ENCODE results near the gene STK32B.

The STK32B gene

DNA sequence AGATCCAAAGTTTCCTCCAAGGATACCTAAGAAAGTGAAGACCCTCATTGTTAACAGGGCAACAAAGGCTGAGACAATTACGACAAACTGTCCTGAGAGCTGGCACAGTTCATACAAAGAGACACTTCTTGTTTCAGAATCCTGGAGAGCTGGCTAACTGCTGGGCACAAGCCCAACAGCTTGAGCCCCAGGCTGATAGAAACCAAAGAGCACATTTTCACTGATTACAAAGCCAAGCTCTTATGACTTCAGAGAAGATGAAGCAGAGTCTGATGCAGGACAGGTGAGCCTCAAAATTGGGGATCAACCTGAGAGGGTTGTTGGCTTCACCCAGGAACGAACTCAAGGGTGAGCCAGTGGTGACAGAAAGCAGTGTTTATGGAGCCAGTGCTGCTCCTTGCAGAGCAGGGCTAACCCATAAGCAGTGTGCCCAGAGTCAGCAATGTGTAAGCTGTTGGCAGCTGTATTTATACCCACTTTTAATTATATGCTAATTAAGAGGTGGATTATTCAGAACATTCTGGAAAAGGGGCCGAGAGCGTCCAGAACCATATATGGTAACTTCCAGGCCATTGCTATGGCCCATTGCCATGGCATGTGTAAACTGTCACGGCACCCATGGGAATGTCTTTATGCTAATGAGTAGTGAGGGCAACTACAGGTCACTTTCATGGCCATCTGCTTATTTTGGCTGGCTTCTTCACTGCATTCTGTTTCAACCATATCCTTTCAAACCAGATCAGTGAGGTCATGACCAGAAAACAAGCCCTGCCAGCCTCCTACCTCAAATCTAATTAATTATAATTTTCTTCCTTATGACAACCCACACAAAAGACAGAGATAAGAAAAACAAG is 473.4 kb downstream of the STK32B start:
- DNase-seq (ENCODE audit: low read depth in 2 of 2): no peak

DNA sequence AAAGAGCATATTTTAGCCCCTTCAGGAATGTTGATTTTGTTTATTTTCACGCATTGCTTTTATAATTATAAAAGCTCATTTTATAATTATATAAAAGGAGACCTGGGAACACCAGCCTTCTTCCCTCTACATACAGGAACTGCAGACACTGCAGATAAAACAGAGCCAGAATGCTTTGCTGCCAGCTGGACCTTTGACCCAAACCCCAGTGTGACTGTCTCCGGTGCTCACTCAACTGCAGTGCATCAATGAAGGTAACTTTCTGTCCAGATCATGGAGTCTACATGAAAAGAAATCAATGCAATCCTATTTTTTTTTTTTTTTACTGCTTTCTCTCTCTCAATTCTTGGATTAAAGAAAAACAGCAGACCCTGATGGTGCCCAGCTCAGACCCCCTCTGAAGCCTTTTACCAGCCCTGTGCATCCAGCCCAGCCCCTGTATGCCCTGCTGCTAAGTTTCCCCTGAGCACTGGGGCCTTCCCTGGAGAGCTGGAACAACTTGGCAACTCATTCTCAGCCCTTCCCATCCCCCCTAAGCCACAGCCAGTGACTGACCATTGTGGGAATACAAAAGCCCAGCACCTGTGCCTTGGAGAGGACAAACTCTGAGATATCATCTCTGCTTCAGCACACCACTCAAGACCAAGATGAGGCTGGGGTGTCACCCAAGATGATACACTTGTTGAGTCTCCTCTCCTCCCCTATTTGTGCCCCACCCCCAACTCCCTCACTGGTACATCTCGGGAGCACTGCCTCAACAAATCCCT is 475.0 kb downstream of the STK32B start:
- DNase-seq (ENCODE audit: low read depth in 2 of 2): no peak

DNA sequence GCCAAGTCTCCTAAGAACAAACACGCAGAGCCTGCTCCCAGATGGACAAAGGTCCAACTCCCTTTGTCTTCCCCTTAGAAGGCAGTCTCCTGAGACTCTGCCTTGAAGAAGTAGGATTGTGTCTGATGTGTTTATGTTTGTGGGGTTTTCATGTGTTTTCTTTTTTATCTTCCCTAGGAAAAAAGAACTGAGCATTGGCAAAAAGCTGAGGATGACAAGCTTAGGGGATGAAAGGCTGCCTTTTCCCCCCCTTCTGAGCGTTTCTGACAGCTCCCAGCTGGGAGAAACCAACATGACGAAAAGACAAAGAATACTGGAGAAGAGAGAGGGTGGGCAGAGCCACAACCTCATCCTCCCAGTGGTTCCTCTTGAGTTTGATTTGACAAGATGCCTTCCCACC is 475.9 kb downstream of the STK32B start:
- no peak for DNase-seq (ENCODE audit: low read depth in 2 of 2)

DNA sequence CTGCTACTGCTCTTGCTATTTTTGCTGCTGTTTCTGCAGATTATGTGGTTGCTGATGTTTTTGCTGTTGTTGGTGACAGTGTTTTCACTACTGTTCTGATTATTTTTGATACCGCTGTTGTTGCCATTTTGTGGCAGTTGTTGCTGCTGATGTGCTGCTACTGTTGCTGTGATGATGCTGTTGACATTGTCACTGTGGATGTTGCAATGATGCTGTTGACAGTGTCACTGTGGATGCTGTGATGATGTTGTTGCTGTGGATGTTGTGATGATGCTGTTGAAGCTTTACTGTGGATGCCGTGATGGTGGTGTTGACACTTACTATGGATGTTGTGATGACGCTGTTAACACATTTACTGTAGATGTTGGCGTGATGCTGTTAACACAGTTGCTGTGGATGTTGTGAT is 476.8 kb downstream of the STK32B start:
- no peak for DNase-seq (ENCODE audit: low read depth in 2 of 2)

DNA sequence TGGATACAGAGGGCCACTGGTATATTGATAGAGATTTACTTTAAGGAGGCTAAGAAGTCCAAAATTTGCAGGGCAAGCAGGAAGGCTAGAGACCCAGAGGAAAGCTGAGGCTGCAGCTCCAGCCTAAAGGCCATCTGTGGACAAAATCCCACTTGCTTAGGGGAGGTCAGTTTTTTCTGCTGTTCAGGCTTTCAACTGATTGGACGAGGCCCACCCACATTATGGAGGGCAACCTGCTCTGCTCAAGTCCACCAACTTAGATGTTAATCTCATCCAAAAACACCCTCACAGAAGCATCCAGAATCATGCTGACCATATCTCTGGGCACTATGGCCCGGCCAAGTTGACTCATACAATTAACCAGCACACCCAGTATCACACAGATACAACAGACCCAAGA is 480.8 kb downstream of the STK32B start:
- DNase-seq (ENCODE audit: low read depth in 2 of 2): no peak

DNA sequence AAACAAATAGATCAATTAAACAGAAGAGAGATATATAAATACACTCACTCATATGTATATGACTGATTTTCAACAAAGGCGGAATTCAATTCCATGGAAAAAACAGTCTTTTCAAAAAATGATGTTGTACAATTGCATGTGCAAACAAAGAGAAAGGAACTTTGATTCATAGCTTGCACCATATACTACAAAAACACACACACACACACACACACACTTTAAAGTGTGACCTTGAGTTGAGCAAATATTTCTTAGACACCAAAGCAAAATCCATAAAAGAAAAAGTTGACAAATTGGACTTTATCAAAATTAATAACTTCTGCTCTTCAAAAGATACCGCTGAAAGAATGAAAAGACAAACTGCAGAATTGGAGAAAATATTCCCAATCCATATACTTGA is 488.3 kb downstream of the STK32B start:
- DNase-seq (ENCODE audit: low read depth in 2 of 2): no peak

DNA sequence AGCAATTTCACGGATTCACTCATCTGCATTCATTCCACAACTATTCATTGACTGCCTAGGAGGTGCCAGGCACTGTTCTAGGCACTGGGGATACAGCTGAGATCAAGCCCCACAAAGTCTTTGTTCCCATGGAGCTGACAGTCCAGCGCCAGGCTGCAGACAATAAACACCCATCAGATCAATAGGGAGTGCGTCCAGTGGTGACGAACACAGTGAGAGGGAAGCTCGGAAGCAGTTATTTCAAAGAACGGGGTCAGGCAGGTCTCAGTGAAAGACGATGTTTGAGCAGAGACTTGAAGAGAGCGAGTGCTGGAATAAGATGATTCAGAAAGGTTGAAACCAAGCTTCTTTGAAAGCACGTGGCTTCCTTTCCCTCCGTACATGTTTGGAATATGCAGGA is 489.9 kb downstream of the STK32B start:
- DNase-seq (ENCODE audit: low read depth in 2 of 2): no peak

DNA sequence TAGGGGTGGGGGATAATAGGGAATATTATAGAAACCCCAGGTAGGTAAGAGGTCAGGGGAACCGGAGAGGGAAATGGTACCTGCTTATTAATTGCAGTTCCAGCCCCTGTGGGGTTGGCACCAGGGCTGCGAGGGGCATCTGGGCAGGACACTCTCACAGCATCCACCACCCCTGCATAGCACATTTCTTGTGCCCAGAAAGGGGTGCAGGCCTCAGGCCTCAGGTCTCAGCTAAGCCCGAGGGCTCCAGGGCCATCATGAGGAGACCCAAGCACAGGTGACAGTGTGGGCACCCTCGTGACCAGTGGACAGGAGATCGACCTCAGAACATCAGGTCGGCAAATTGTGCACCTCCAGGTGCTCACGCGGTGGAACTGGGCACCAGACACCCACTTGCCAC is 492.4 kb downstream of the STK32B start:
- DNase-seq (ENCODE audit: low read depth in 2 of 2): no peak

DNA sequence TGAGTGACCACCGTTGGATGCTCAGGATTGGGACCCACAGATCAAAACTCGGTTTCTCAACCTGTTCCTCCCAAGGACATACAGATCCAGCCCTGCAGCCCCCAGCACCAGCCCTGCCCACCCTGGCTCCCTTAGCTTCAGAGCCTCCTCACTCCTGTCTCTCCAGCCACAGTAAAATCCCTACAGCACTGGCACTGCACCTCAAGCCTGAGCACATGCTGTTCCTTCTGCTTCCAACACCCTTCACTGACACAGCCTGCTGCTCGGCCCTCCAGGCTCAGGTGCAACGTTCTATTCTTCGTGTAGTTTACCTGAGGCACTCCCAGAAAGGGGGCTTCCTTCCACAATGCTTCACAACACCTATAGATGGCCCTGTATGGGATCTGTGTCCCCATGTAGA is 493.5 kb downstream of the STK32B start:
- no peak for DNase-seq (ENCODE audit: low read depth in 2 of 2)

DNA sequence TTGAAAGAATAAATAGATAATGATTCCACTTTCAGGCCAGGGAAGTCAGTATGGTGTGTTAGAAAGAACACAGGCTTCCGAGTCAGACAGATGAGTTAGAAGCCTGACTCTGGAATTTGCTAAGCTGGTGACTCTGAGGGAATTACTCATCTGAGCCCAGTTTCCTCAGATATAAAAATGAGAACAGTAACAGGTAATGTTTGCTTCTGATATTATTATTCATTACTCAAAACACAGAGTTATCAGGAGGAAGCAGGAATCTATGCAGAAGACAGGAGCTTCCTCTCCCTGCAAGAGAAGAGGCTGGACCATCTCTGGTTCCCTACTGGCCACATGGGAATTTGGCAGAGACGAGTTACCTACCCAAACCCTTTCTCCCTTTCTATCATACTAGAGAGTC is 494.0 kb downstream of the STK32B start:
- DNase-seq (ENCODE audit: low read depth in 2 of 2): no peak

DNA sequence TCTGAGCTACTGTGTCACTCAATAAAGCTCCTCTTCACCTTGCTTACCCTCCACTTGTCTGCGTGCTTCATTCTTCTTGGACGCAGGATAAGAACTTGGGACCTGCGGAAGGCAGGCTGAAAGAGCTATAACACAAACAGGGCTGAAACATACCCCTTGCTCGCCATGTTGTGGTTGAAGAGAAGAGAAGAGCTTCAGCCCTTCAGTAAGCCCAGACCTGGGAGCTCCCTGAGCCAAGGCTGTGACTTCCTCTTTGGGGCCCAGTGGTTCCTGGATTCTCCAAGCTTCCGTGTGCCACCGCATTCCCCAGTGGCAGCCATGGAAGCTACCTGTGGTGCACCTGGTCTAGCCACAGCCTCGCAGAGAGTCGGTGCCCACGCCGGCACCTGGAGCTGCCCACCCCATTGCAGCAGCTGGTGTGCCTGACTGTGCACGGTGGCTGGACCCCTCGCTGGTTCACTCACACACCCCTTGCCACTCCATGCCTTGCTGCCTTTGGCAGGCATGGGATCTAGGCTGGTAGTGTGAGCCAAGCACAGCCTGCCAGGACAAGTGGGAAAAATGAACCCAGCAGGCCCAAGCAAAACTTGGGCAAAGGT is 496.5 kb downstream of the STK32B start:
- no peak for DNase-seq (ENCODE audit: low read depth in 2 of 2)
